ENCODE results near the gene SPATC1L. TPM values are rescaled to one million over a fixed set of nuclear protein-coding genes. Genes with fewer than 3 reads are reported as not detected.
"Not testable (repeated sequence)": the region's sequence is repeated elsewhere in the genome, so short reads cannot be mapped to it uniquely, and the experiment has no call there.

SPATC1L gene
- total RNA-seq, 4 donors from 2014 or later: 1.5 to 11.9 (median 3.0) TPM

- intact Hi-C loops (cut with DNase I; ENCODE audit: low total_unique reads): no loop called here
- no peak for TF ChIP-seq POLR2A (IDR thresholded peaks at IDR 0.05)
- TF ChIP-seq, protein P1, sequence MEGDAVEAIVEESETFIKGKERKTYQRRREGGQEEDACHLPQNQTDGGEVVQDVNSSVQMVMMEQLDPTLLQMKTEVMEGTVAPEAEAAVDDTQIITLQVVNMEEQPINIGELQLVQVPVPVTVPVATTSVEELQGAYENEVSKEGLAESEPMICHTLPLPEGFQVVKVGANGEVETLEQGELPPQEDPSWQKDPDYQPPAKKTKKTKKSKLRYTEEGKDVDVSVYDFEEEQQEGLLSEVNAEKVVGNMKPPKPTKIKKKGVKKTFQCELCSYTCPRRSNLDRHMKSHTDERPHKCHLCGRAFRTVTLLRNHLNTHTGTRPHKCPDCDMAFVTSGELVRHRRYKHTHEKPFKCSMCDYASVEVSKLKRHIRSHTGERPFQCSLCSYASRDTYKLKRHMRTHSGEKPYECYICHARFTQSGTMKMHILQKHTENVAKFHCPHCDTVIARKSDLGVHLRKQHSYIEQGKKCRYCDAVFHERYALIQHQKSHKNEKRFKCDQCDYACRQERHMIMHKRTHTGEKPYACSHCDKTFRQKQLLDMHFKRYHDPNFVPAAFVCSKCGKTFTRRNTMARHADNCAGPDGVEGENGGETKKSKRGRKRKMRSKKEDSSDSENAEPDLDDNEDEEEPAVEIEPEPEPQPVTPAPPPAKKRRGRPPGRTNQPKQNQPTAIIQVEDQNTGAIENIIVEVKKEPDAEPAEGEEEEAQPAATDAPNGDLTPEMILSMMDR (IDR thresholded peaks at IDR 0.05 in 4 of 5, conservative IDR thresholded peaks at IDR 0.05 in 1 of 5): no peak
- ATAC-seq: no peak
- Histone ChIP-seq H3K27ac (no peak overlapping the region), H3K9me3 (no peaks in the 10 kb centered on the region), H3K4me1 (peaks cover 0 to 4% of the 10 kb centered on the region in 2 donors), H3K4me3 (no peak overlapping the region), H3K27me3 (peaks cover 0 to 9% (median 0%) of the 10 kb centered on the region in 3 donors), H3K36me3 (no peaks in the 10 kb centered on the region)
- no peak for DNase-seq
- in situ Hi-C loops (cut with MboI; ENCODE audit: low sequenced_read_pairs in 4 of 4): no loop called here
Measured at GRCh38 chr21:46148106-46148505, 36.2 kb downstream of the SPATC1L start.

DNA sequence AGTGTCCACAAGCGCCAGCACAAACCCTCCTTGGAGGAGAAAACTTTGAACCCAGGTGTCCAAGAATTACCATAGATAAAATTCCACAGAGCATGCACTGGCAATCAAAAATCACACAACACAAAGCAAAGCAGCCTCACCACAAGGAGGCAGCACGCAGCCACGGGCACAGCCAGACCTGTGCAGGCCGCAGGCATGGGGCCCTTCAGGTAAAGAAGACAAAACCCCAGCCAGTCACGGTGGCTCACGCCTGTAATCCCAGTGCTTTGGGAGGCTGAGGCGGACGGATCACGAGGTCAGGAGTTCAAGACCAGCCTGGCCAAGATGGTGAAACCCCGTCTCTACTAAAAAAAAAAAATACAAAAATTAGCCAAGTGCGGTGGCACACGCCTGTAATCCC is 36.8 kb downstream of the SPATC1L start:
- ATAC-seq: not testable (repeated sequence)

GRCh38 chr21:46146856-46147255 is 37.4 kb downstream of the SPATC1L start:
- no peak overlapping the region for H3K4me3 ChIP-seq
- in situ Hi-C loops (cut with MboI; ENCODE audit: low sequenced_read_pairs in 4 of 4) (no loop called here), intact Hi-C loops (cut with DNase I; ENCODE audit: low total_unique reads) (no loop called here)
- ATAC-seq: no peak
- DNase-seq: no peak
- H3K4me1 ChIP-seq: no peaks in the 10 kb centered on the region
- TF ChIP-seq POLR2A (IDR thresholded peaks at IDR 0.05): no peak
- TF ChIP-seq, protein P1 (IDR thresholded peaks at IDR 0.05 in 4 of 5, conservative IDR thresholded peaks at IDR 0.05 in 1 of 5): no peak
- peaks cover 0 to 6% (median 0%) of the 10 kb centered on the region in 3 donors for H3K27me3 ChIP-seq
- no peaks in the 10 kb centered on the region for H3K9me3 ChIP-seq
- no peaks in the 10 kb centered on the region for H3K36me3 ChIP-seq
- no peak overlapping the region for H3K27ac ChIP-seq

More for the DNA sequence above, 36.8 kb downstream of the SPATC1L start:
- H3K36me3 ChIP-seq; H3K27me3 ChIP-seq; intact Hi-C loops (cut with DNase I; ENCODE audit: low total_unique reads); H3K4me3 ChIP-seq; DNase-seq; H3K4me1 ChIP-seq; in situ Hi-C loops (cut with MboI; ENCODE audit: low sequenced_read_pairs in 4 of 4); H3K27ac ChIP-seq; H3K9me3 ChIP-seq: not testable (repeated sequence)
- TF ChIP-seq, protein P1 (IDR thresholded peaks at IDR 0.05 in 4 of 5, conservative IDR thresholded peaks at IDR 0.05 in 1 of 5): peak in 1 of 5 experiments; percentile 12

DNA sequence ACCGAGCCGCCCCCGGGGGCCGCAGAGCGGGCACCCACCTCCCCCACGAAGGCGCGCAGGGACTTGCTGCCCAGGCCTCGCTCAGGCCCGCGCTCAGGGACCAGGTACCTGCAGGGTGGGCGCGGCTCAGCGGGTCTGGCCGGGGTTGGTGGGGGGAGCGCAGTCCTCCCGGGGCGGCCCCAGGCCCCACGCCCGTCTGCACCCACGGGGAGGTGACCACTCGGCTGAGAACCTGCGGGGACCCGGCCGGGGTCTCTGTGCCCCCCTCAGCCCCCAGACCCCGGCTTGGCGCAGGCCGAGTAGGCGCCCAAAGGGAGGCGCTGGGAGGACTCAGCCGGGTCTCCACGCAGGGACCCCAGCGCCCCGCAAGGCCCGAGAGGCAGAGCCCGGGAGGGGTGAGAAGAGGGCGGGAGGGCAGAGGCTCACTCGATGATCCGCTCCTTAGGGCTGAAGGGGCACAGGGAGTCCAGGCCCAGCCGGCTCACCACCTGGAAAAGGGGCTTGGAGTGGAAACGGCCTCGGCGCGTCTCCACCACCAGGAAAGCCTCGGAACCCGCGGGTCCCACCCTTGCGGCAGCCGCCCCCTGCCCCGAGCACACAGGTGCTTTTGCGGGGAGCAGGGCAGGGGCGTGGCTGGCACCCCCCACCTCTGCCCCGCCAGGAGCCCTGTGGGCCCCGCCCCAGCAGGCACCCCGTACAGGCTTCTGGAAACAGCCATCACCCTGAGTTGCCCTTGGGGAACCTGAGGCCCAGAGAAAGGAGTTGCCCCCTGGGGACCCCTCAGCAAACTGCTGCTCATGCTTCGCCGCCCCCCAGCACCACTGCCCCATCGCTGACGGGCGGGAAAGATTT is 38.2 kb downstream of the SPATC1L start:
- ATAC-seq (no peak), DNase-seq (no peak)
- H3K9me3 ChIP-seq: no peaks in the 10 kb centered on the region
- in situ Hi-C loops (cut with MboI; ENCODE audit: low sequenced_read_pairs in 4 of 4) (no loop called here), intact Hi-C loops (cut with DNase I; ENCODE audit: low total_unique reads) (no loop called here)
- H3K4me3 ChIP-seq: no peak overlapping the region
- H3K36me3 ChIP-seq: no peaks in the 10 kb centered on the region
- H3K27me3 ChIP-seq: peaks cover 0 to 6% (median 0%) of the 10 kb centered on the region in 3 donors
- no peaks in the 10 kb centered on the region for H3K4me1 ChIP-seq
- H3K27ac ChIP-seq: no peak overlapping the region
- TF ChIP-seq POLR2A (IDR thresholded peaks at IDR 0.05): no peak
- TF ChIP-seq, protein P1 (IDR thresholded peaks at IDR 0.05 in 4 of 5, conservative IDR thresholded peaks at IDR 0.05 in 1 of 5): no peak

All from gastrocnemius medialis (tissue), 4 donors.